Gastroesophageal sphincter (tissue), 4 donors: ENCODE results near the gene GALNT18. TPM values are rescaled to one million over a fixed set of nuclear protein-coding genes. Genes with fewer than 3 reads are reported as not detected.
"Not testable (repeated sequence)": the region's sequence is repeated elsewhere in the genome, so short reads cannot be mapped to it uniquely, and the experiment has no call there.

ENCODE experiments used
- ATAC-seq: fragments of 150-250 bp; one replicate; pipeline ENCODE4 v1.9.1; 2016; ENCODE audit warnings: mild to moderate bottlenecking, moderate library complexity
- H3K27ac ChIP-seq, 4 donors: fragments of 200-600 bp; sonication (generic) in 3 of 4; 1 replicate in 3 of 4; 2 replicates in 1 of 4; pipeline ENCODE4 v1.5.1; 2016 to 2019
- H3K27me3 ChIP-seq: fragments of 200-600 bp; sonication (generic); one replicate; pipeline ENCODE4 v1.5.1; 2019
- H3K36me3 ChIP-seq, 2 donors: fragments of 200-600 bp; sonication (generic); one replicate each; pipeline ENCODE4 v1.5.1; 2019; ENCODE audit warnings: control low read depth in 1 of 2
- H3K4me1 ChIP-seq, 3 donors: fragments of 200-600 bp; sonication (generic); 1 replicate in 2 of 3; 2 replicates in 1 of 3; pipeline ENCODE4 v1.5.1; 2016 to 2019; ENCODE audit warnings: control low read depth in 2 of 3
- H3K4me3 ChIP-seq, 2 donors: fragments of 200-600 bp; sonication (generic); one replicate each; pipeline ENCODE4 v1.5.1; 2019; ENCODE audit warnings: mild to moderate bottlenecking in 1 of 2, moderate library complexity in 1 of 2
- H3K9me3 ChIP-seq, 3 donors: fragments of 200-600 bp; sonication (generic); one replicate each; pipeline ENCODE4 v1.5.1; 2017 to 2019; ENCODE audit warnings: control low read depth in 2 of 3
- EP300 ChIP-seq: sonication (generic); formaldehyde crosslinking; IDR thresholded peaks from one replicate; pipeline ENCODE4 v1.6.1; 2017; ENCODE audit warnings: antibody characterized with exemption, mild to moderate bottlenecking
- POLR2A ChIP-seq, 2 donors: fragments of 450-650 bp; IDR thresholded peaks; one replicate each; pipeline ENCODE4 v1.6.1; 2017; ENCODE audit warnings: antibody characterized with exemption in 2 of 2, mild to moderate bottlenecking in 2 of 2, moderate library complexity in 1 of 2
- POLR2AphosphoS5 ChIP-seq: sonication (generic); formaldehyde crosslinking; IDR thresholded peaks from one replicate; pipeline ENCODE4 v1.6.1; 2017; ENCODE audit warnings: antibody characterized with exemption
- WGBS, 2 donors: methylation state at CpG; one replicate each; pipeline ENCODE4 v1.1.5; 2018; ENCODE audit warnings: low coverage in 1 of 2; 5-methylcytosine and 5-hydroxymethylcytosine counted together
- total RNA-seq, 4 donors: library from RNA; depleted of rRNA; stranded (reverse); fragments of >200 nt; gene quantifications; one replicate each; pipeline ENCODE4 v1.1.0, GENCODE V29; 2016
- TF ChIP-seq, protein P1 (sequence below), 4 experiments: fragments of 200-600 bp in 2 of 4; fragments of 450-650 bp in 2 of 4; sonication (generic) in 1 of 4; IDR thresholded peaks; one replicate each; pipeline ENCODE4 v1.5.1; 2017 to 2019; ENCODE audit warnings: antibody characterized with exemption in 4 of 4, mild to moderate bottlenecking in 2 of 4, moderate library complexity in 2 of 4

The GALNT18 gene
- total RNA-seq, 4 donors from 2014 or later, result 16.0 to 65.6 (median 35.2) TPM

DNA sequence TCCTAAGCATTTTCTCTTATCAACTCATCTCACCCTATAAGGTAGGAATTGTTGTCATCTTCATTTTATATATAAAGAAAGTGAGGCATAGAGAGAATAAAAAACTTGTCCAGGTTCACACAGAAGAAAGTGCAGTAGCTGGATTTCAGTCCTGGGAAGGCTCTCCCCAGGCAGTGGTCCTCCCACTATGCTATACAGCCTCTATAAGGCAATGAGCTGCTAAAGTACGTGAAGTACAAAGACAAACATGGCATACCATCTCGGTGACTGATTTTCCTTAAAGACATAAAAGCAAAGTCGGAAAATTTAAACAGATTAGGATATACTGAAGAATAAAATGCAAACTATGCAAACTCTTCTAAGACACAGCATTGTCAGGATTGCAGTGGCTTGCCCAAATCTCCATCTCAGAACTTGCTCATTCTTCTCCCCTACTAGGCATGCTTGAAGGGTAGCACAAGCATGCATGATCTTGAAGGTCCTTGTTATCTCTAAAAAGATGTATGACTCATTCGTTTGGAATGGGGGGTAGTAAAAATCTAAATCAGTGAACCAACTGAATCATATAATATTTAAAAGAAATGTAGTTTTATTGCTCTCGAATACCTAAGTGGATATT lies 171.0 kb downstream of the GALNT18 start:
- 51 to 53% methylated on average over 5 of the region's 5 CpGs for WGBS, 2 donors
- no peak overlapping the region for H3K4me3 ChIP-seq
- peaks cover 0 to 10% of the 10 kb centered on the region in 2 donors for H3K36me3 ChIP-seq
- H3K27me3 ChIP-seq, result no peaks in the 10 kb centered on the region
- peak overlapping the region in 2 of 4 donors; percentile 67 to 70 for H3K27ac ChIP-seq
- H3K9me3 ChIP-seq, result no peaks in the 10 kb centered on the region
- ATAC-seq, result no peak
- TF ChIP-seq, protein P1, sequence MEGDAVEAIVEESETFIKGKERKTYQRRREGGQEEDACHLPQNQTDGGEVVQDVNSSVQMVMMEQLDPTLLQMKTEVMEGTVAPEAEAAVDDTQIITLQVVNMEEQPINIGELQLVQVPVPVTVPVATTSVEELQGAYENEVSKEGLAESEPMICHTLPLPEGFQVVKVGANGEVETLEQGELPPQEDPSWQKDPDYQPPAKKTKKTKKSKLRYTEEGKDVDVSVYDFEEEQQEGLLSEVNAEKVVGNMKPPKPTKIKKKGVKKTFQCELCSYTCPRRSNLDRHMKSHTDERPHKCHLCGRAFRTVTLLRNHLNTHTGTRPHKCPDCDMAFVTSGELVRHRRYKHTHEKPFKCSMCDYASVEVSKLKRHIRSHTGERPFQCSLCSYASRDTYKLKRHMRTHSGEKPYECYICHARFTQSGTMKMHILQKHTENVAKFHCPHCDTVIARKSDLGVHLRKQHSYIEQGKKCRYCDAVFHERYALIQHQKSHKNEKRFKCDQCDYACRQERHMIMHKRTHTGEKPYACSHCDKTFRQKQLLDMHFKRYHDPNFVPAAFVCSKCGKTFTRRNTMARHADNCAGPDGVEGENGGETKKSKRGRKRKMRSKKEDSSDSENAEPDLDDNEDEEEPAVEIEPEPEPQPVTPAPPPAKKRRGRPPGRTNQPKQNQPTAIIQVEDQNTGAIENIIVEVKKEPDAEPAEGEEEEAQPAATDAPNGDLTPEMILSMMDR (IDR thresholded peaks at IDR 0.05), result no peak
- no peak for TF ChIP-seq POLR2A (IDR thresholded peaks at IDR 0.05)
- TF ChIP-seq EP300, result no peak
- TF ChIP-seq POLR2AphosphoS5, result no peak
- peaks cover 0 to 20% (median 0%) of the 10 kb centered on the region in 3 donors for H3K4me1 ChIP-seq

DNA sequence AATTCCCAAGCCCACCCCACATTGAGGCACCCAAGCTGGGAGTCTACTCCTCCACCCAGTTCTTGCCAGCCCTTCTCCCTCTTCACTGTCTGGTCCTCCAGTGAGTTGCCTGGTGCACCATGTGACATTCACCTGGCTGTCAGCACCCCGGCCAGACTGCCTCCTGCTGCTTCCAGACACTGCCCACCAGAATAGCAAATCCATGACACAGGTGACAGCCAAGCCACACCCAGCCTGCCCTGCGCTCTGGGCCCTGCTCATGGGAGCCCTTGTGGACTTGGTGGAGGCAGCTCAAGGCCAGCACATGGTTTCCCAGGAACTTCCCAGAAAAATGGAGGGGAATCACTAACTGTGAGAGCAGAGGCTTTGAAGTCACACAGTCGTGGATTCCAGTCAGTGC lies 172.5 kb downstream of the GALNT18 start:
- H3K4me1 ChIP-seq, result peaks cover 0 to 34% (median under 1%) of the 10 kb centered on the region in 3 donors
- ATAC-seq, result no peak
- TF ChIP-seq, protein P1 (IDR thresholded peaks at IDR 0.05), result no peak
- no peak for TF ChIP-seq EP300
- TF ChIP-seq POLR2AphosphoS5, result no peak
- TF ChIP-seq POLR2A (IDR thresholded peaks at IDR 0.05), result no peak
- peaks cover 0 to 10% of the 10 kb centered on the region in 2 donors for H3K36me3 ChIP-seq
- H3K27ac ChIP-seq, result peak overlapping the region in 2 of 4 donors; percentile 17 to 25
- H3K4me3 ChIP-seq, result no peak overlapping the region
- 100% methylated on average over 1 of the region's 3 CpGs; no CpG with 5 or more reads in 1 of the 2 donors for WGBS, 2 donors
- no peaks in the 10 kb centered on the region for H3K27me3 ChIP-seq
- H3K9me3 ChIP-seq, result no peaks in the 10 kb centered on the region

DNA sequence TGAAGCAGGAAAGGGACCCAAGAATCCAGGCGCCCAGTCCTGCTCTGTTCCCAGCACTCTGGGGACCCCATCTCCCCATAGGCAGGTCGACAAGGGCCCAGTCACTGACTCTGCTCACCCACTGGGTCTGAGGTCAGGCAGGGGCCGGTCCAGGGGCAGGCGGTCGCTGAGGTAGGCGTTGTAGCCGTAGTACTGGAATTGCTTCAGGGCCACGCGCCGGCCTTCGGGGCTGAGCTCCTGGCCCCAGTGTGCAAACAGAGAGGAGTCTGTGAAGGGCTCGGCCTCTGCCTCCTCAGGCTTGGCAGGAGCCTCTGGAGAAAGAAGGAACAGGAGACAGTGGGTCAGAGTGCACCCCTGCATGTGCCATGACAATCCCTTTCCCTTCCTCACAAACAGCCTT lies 173.2 kb downstream of the GALNT18 start:
- 86% methylated on average over 1 of the region's 12 CpGs; no CpG with 5 or more reads in 1 of the 2 donors for WGBS, 2 donors

DNA sequence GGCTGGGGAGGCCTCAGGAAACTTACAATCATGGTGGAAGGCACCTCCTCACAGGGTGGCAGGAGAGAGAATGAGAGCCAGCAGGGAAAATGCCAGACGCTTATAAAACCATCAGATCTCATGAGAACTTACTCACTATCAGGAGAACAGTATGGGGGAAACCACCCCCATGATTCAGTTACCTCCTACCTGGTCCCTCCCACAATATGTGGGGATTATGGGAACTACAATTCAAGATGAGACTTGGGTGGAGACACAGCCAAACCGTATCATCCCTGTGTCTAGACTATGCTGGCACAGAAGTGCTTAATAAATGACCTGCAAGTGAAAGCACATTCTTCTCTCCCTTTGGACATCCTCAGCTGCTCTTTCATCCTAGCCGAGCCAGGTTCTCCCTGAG lies 174.2 kb downstream of the GALNT18 start:
- not testable (repeated sequence) for H3K9me3 ChIP-seq, H3K27ac ChIP-seq, ATAC-seq, H3K27me3 ChIP-seq, H3K4me3 ChIP-seq, H3K36me3 ChIP-seq
- H3K4me1 ChIP-seq, result peaks cover 0 to 51% (median 11%) of the 10 kb centered on the region in 3 donors
- WGBS, 2 donors, result 59 to 84% methylated on average over 2 to 3 of the region's 3 CpGs

More for the DNA sequence above, 173.2 kb downstream of the GALNT18 start:
- Histone ChIP-seq H3K4me1 (peaks cover 0 to 41% (median 7%) of the 10 kb centered on the region in 3 donors), H3K4me3 (no peak overlapping the region), H3K36me3 (peaks cover 0 to 10% of the 10 kb centered on the region in 2 donors), H3K27me3 (no peaks in the 10 kb centered on the region), H3K9me3 (no peaks in the 10 kb centered on the region), H3K27ac (no peak overlapping the region)
- no peak for TF ChIP-seq EP300
- TF ChIP-seq POLR2AphosphoS5, result no peak
- no peak for TF ChIP-seq POLR2A (IDR thresholded peaks at IDR 0.05)
- TF ChIP-seq, protein P1 (IDR thresholded peaks at IDR 0.05), result no peak
- ATAC-seq, result no peak

DNA sequence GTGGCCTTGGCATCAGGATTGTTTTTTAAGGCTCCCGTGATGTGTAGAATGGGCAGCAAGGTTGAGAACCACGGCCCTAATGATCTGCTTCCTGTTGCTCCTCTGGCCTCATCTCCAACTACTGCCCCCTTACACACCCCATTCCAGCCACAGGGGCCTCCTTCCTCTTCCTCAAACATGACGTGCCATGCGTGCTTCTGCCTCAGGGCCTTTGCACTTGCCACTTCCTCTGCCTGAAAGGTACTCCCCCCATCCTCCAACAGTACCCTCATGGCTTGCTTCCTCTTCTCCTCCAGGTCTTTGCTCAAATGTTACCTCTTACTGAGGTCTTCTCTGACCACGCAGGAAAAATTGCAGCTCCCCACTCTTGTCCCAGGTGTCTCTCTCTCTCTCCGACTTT lies 174.8 kb downstream of the GALNT18 start:
- WGBS, 2 donors, result 87 to 93% methylated on average over 3 to 5 of the region's 6 CpGs
- TF ChIP-seq, protein P1 (IDR thresholded peaks at IDR 0.05), result no peak
- TF ChIP-seq POLR2A (IDR thresholded peaks at IDR 0.05) (no peak), EP300 (no peak), POLR2AphosphoS5 (no peak)
- Histone ChIP-seq H3K4me3 (no peak overlapping the region), H3K9me3 (no peaks in the 10 kb centered on the region), H3K4me1 (peaks cover 0 to 54% (median 11%) of the 10 kb centered on the region in 3 donors), H3K27me3 (no peaks in the 10 kb centered on the region), H3K36me3 (peaks cover 0 to 10% of the 10 kb centered on the region in 2 donors), H3K27ac (no peak overlapping the region)
- ATAC-seq, result no peak
